NCI-H2196 treated with DMSO at 0.1 percent for 48 hours (cell line): Measurements from ENCODE around the gene ADIRF.
"Not testable (repeated sequence)": the region's sequence is repeated elsewhere in the genome, so short reads cannot be mapped to it uniquely, and the experiment has no call there.

ENCODE experiments used
- DNase-seq: peaks from one replicate; lab custom pipeline; 2025; ENCODE audit not compliant: unreplicated experiment; lab: John Stamatoyannopoulos, UW

ADIRF gene

DNA sequence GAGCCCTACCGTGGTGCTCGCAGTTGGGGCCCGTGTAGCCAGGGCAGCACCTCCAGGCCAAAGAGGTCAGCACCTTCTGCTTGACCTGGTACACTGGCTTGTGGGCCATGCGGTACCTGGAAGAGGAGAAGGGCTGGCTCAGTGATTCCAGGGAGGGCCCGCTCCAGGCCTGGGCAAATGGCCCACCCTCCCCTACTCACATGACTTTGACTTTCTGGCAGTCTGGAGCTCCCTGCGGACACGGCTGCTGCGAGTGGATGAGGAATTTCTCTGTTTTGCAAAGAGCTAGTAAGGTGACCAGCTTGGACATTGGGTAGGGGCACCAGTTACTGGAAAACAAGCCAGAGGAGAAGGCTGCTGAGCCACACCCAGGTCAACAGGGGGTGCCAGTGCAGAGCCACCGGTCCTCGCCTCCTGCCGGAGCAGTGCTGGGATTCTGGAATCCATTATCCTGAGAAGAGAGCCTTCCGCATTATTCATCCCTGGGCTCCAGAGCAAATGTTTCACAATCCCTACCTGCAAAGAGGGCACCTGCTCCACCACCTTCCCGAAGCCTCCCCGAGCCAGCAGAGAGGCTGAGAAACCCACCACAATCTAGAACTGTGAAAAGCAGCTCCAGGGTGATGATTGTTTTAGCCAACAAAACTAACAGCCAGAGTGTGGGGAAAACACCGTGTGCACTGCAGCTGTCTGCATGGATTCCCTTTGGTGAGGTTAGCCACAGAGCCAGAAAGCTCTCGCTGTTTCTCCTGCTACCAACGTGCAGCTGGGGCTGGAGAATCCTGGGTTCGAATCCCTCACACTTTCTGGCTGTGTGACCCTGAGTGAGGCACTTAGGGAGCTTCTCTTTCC lies 22.7 kb upstream of the ADIRF start:
- no peak for DNase-seq

DNA sequence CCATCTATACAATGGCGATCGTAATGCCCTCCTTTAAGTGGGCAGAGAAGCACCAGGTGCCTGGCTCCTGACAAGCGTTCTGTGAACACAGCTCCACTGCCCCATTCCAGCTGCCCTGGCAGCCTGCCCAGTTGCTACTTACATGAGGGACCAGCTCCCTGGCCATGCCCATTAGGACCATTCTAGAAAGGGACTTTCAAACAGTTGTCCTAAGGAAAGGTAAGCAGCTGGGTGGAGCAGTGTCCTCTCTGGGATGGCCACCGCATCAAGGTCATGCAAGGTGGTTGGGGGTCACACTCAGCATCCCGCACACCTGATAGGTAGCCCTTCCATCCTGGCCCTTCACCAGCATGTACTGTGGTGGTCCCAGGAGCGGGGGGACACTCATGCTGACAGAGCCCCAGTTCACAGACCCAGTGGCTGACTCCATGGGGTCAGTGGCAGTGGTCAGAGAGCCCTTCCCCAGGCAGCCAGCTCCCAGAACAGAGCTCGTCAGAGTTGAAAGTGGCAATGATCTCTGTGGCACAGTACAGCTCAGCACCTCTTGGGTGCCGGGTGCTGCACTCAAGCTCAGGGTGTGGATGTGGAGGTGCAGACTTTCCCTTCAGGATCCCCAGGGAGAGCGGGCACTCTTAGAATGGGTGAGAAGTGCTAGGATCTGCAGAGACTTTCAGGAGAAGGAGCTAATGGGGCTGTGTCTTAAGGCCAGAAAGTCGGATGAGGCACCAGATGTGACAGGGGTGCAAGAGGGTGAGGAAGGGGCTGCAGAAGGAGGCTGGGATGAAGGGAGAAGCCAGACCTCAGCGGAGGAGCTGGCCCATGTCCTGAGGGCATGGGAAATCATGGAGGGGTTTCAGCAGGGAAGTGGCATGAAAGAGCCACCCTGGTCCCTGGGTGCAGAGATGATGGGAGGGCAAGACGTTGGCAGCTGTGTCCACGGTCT lies 21.8 kb upstream of the ADIRF start:
- no peak for DNase-seq

DNA sequence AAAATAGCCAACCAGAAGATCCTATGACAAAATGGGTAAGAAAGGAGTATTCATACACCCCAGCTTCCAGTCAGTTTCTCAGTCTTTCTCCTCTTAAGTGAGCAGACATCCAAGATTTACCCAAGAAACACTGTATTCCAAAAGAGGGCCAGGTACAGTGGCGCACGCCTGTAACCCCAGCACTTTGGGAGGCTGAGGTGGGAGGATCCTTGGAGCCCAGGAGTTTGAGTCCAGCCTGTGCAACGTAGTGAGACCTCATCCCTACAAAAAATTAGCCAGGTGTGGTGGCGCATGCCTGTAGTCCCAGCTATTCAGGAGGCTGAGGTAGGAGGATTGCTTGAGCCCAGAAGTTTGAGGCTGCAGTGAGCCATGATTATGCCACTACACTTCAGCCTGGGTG lies 20.5 kb upstream of the ADIRF start:
- not testable (repeated sequence) for DNase-seq

DNA sequence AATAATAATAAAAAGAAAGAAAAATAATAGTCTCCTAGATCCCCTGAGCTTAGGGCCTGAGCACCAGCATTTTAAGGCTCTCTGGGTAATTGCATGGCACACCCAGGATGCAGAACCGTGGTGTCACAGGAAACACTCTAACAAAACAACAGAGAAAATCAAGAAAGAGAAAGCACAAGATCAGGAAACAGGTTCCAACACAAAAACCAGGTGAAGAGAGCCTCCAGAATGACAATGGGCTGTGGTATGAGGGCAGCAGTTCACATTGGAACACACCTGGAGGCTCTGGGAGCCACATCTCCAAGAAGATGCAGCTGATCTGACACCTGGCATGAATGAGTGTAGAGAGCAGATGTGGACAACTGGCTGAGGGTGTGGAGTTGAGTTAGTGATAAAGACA lies 17.9 kb upstream of the ADIRF start:
- DNase-seq, result no peak

DNA sequence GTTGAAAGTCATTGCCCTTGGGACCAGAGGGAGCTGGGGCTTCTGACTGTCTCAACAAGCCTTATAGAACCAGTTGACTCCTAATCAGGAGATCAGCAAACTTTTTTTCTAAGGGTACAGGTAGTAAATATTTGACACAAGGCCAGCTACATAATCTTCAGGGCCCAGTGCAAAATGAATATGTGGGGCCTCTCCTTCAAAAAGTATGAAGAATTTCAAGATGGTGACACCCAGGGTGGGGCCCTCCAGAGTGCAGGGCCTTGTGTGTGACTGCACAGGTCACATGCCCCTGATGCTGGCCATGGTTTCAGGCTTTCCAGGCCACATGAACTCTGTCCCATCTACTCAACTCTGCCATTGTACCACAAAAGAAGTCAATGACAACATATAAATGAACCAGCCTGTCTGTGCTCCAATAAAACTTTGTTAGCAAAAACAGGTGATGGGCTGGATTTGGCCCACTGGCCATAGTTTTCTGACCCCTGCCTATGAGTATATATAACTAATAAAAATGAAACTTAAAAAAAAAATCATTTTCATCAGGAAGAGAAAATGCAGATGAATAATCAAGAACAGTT lies 17.0 kb upstream of the ADIRF start:
- no peak for DNase-seq

DNA sequence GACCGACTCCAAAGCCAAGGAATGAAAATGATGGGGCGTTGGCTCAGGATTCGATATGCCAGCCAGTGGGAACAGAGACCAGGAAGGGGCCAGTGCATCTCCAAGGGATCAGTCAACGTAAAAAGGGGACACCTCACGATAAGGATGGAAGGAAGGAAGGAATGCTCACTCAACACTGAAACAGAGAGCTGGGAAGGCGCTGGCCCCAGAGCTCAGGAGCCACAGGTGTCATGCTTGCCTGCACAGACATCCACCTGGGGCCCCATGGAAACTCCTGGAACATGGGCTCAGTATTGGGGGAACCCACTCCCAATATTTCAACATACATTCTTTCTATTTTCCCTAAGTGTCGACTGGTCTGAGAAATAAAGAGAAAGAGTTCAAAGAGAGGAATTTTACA lies 16.2 kb upstream of the ADIRF start:
- DNase-seq, result no peak

DNA sequence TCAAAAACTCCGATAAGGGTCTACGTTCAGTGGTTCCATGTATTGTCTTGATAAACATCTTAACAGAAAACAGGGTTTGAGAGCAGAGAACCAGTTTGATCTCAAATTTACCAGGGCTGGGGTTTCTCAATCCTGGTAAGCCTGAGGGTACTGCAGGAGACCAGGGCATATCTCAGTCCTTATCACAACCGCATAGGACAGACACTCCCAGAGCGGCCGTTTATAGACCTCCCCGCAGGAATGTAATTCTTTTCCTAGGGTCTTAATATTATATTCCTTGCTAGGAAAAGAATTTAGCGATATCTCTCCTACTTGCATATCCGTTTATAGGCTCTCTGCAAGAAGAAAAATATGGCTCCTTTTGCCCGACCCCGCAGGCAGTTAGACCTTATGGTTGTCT lies 15.6 kb upstream of the ADIRF start:
- not testable (repeated sequence) for DNase-seq

DNA sequence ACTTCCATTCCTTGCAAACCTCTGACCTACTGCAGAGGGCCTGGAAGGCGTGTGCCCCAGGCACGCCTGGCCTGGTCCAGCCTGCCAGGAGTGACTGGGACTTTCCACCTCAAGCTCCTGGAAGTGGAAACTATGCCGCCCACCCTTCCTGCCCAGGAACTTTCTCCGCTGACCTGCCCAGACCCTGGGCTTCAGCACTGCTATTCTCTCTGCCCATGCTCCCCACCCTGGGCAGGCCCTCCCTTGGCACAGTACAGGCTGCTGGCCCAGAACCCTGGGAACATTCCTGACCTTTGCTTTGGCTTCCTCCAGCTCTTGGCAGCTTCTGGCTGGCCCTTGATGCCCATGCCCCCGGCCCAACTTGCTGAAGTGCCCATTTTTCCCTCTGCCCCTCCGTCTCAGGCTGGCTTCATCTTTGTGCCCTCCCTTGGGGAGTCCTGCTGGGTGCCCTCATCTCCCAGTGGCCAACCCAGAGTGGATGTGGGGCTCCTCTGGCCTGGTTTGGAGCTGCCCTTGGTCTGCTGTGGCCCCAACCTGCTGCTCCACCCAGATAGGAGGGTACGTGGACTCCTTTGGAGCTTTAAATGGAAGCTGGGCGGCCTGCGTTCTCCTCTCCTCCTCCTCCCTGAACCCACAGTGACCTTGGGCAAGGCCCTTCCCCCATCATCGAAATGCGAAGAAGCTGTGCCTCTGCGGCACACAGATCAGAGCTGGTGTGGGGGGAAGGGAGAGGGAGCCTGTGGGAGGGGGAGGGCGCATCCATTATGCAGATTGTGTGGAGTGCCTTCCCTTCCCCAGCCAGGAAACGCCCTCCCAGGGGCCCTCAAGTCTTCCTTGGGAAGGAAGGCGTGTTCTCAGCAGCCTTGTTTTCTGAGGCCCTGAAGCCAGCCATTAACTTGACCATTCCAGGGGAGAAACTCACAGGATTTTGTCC lies 14.3 kb upstream of the ADIRF start:
- no peak for DNase-seq

DNA sequence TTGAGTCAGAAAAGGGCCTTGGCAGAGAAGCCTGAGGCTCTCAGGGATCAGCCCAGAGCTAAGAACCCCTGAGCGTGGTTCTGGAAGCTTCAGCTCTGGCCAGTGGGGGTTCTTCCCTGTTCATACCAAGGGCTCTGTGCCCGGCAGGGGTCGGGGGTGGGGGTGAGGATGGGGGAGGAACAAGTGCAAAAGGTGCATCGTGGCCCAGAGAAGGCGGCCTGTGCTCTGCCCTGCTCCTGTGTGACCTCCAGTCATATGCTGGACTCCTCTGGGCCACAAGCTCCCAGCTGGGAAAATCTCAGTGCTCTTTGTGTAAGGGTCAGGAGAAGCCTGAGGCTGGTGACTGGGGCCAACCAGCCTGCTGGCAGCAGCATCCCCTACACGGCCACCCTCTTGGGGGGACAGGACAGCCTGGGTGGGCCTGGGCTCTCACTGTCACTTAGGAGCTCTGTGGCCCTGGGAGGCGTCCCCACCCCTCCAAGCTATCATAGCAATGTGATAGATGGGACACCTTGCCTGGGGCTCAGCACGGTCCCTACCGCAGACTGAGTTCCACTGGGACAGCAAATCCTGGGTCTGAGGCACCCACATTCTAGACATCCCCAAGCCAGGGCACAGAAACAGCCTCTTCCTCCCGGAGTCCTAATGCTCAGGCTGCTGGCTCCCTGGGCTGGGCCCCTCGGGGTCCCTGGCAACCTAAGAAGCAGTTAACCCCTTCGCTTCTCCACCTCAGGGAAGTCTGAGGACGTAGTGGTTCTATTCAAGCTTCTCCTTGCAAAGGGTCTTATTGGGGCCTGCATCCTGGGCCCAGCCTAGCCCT lies 13.4 kb upstream of the ADIRF start:
- no peak for DNase-seq

DNA sequence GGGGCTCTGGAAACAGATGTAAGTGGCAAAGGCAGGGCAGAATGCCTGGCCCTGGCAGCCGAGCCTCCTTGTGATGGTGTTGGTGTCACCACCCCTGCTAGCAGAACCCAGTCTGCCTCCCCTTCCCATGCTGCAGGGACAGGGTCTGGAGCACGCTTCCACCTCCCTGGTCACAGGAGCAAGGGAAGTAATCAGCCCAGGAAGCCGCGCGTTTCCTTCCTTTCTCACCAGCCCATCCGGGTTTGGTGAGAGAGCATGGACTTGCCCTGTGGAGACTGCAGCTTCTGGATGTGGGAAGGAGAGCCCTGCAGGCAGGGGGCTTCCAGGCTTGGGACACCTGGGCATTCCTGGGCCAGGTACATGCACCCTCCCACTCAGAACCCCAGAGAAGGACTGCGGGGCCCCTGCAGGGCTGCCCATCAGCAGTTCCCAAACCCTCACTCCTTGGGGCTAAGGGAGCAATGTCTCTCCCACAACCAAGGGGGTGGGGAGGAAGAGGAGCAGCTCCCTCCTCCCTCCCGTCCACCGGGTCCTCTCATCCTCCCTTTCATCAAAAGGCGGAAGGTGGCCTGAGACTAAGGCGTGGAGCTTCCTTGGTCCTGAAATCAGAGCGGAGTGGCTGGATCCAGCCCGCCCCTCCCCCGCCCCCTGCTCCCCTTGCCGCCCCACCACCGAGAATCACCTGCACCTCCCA lies 12.6 kb upstream of the ADIRF start:
- no peak for DNase-seq

DNA sequence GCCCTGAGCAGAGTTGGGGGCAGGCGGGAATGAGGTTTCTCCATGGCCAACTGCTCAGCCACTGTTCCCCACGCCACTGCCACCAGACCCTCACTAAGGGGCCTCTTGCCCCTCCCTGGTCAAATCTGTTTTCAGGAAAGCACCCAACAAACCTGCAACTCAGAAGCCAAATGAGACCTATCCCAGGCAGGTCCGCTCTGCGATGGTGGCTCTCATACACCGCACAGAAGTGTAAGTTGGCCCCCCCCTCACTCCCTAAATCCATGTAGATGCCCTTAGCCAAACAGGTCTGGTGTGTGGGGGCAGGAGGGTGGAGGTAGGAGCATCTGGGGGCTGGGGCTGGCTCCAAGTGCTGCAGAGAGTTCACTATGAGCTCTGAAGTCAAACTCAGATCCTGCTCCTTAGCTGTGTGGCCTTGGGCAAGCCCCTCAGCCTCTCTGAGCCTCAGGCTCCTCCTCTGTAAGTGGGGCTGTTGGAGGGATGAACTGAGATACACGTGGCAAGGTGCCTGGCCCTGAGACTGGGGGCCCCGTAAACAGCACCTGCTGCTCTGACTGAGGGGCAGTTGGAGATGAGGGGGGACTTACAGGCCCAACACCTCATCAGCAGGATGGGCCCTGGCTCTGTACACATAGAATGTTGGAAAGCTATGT lies 12.0 kb upstream of the ADIRF start:
- DNase-seq, result no peak

DNA sequence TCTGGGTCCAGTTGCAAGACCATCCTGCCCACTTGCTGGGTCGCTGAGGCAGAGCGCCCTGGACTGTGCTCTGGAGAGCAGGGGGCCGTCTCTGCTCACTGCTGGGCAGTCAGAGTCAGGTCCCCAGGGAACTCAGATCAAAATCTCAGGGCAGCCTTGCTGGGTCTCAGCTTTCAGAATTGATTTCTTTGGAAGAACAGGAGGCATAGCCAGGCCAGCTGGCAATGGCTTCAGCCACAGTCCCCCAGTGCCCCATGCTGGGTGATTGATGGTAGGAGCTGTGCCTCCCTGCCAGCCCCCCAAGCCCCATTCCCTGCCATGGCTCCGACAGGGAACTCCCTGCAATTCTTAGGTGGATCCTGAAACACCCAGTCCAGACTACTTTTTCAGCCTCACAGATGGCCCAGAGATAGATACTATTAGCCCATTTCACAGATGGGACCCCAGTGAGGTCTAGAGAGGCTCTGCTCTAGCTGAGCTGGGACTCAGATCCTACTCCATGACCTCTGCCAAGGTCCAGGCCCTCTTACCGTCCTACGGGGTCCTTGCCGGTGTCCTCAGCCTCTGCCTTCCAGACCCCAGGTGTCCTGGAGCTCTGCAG lies 11.3 kb upstream of the ADIRF start:
- no peak for DNase-seq

DNA sequence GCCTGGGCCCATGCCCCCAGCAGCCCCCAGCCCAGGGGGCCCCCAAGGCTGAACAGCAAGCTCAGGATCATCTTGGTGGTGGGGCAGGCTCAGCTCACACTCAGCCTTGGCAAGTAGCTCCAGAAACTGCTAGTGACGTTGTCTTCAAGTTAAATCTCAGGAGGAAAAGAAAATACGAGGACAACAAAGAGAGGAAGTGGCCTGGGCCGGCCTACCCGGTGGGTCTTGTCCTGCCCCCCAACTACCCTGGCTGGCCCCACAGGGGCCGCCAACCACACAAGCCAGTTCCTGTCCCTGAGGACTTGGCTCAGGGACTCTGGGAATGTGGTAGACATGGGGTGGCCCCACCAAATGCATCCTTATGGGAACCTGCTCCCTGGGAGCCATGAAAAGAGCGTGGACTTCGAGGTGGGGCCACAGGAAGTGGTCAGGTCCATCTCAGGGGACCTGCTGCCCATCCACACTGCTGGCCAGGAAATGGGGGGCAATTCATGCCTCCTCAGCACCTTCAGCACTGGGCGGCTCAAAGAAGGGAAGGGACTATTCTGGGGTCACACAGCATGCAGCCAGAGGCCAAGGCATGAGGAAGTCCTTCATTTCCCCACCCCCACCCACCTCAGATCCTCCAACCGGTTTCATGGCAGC lies 10.7 kb upstream of the ADIRF start, which contains the start of gene MMRN2:
TSS of gene MMRN2 (minus strand) at position 145 of the 645 bp plus-strand sequence. CDS start at position 71, 74 bp downstream.
- no peak for DNase-seq

DNA sequence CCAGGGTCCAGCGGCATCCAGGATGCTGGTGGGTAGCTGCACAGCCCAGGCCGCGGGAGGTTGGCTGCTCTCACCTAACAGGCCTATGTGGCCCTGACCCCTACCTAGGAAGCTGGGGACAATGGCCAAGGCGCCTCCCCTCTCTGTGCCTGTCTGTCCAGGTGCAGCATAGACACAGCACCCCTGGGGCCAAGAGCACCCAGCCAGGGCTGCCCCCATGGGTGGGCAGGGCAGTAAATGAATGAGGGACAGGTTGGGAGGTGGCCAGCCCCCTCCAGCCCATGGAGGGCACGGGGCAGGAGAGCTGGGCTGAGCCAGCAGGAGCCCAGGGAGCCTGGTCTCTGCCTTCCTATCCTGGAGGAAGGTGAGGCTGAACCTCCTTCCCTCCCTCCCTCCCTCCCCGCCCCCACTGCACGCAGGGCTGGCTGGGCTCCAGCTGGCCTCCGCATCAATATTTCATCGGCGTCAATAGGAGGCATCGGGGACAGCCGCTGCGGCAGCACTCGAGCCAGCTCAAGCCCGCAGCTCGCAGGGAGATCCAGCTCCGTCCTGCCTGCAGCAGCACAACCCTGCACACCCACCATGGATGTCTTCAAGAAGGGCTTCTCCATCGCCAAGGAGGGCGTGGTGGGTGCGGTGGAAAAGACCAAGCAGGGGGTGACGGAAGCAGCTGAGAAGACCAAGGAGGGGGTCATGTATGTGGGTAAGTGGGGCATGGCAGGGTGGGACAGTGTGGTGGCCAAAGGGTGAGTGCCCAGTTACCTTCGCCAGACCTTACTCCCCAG lies 10.0 kb upstream of the ADIRF start, which contains the start of gene SNCG:
TSS of gene SNCG (plus strand) at position 484 of the 785 bp plus-strand sequence. CDS start at position 583, 99 bp downstream.
- DNase-seq, result no peak

DNA sequence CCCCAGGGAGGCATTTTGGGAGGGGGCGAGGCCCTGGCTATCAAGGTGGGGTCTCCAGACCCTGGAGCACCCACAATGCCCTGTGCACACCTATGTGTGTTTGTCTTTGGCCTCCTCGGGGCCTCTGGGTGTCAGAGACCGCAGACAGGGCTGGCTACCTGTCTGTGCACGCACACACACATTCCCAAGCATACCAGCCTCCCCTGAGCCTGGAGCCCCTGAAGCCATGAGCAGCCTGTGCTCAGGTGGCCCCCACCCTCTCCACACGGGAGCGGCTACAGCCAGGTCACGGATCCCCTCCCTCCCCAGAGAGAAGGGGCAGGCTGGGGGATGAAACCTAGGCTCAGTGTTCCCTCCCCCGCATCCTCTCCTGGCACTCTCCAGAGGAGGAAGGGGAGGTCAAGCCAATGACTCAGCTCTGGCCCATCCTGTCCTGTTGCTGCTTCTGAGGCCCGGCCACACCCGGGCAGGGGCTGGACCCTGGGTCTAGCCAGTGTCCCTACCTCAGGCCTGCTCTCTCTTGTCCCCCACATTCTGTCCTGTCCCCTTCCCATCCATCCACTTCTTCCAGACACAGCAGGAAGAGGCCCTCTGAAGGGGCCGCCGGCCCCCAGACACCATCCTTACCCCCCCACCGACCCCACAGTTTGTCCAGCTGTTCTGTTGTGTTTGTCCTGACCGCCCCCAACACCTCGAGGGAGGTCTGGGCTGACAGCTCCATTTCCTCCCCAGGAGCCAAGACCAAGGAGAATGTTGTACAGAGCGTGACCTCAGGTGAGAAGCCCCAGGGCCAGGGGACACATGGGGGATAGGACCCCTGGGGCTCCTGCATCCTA lies 9.2 kb upstream of the ADIRF start:
- no peak for DNase-seq

DNA sequence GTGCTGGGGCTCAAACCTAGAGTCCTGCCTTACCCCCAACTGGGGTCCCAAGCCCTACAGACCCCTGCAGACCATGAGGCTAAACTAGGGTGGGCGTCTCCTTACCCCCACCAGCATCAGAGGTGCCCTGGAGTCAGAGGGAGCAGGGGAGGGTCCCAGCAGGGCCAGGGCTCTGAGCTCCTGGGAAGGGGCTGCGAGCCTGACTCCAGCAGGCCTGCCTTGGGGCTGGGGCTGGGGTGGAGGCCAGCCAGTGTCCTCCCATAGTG lies 8.6 kb upstream of the ADIRF start:
- DNase-seq, result no peak
